CD14-positive monocyte (primary cell): ENCODE measurements around the gene PLXNA2. TPM values are rescaled to one million over a fixed set of nuclear protein-coding genes. Genes with fewer than 3 reads are reported as not detected.

Experiments
- DNase-seq, 3 donors: peaks; one replicate each; pipeline ENCODE4 v3.0.0-alpha.2; 2011 to 2022
- H2AFZ ChIP-seq: 2 replicates; pipeline ENCODE4 v1.6.0; 2012; ENCODE audit warnings: mild to moderate bottlenecking, low read depth, low read length, inconsistent platforms; ENCODE audit not compliant: insufficient read depth, poor library complexity, severe bottlenecking
- H3K27ac ChIP-seq, 2 donors: 1 replicate in 1 of 2; 2 replicates in 1 of 2; pipeline ENCODE4 v1.5.1; 2012 to 2013; ENCODE audit warnings: low read length in 2 of 2, control low read depth in 1 of 2, inconsistent platforms in 1 of 2, low read depth in 1 of 2, mild to moderate bottlenecking in 1 of 2
- H3K27me3 ChIP-seq, 2 donors: one replicate each; pipeline versions ENCODE4 v1.6.0 to v1.6.1; 2011 to 2013; ENCODE audit warnings: low read length in 2 of 2; ENCODE audit not compliant: control insufficient read depth in 2 of 2, insufficient read depth in 2 of 2
- H3K36me3 ChIP-seq, 2 donors: replicated peaks in 1 of 2; 1 replicate in 1 of 2; 2 replicates in 1 of 2; pipeline versions ENCODE4 v1.5.1 to v1.6.1; 2012 to 2013; ENCODE audit warnings: low read length in 2 of 2, control low read depth in 1 of 2, inconsistent platforms in 1 of 2, mild to moderate bottlenecking in 1 of 2; ENCODE audit not compliant: insufficient read depth in 2 of 2, control insufficient read depth in 1 of 2
- H3K4me1 ChIP-seq, 2 donors: 1 replicate in 1 of 2; 2 replicates in 1 of 2; pipeline versions ENCODE4 v1.5.1 to v1.6.1; 2012 to 2013; ENCODE audit warnings: low read length in 2 of 2, control low read depth in 1 of 2, inconsistent platforms in 1 of 2, mild to moderate bottlenecking in 1 of 2, moderate library complexity in 1 of 2; ENCODE audit not compliant: insufficient read depth in 2 of 2, control insufficient read depth in 1 of 2
- H3K4me2 ChIP-seq: replicated peaks from 2 replicates; pipeline ENCODE3; 2012; ENCODE audit warnings: low read length, moderate library complexity, mild to moderate bottlenecking; ENCODE audit not compliant: poor library complexity, severe bottlenecking; ENCODE audit errors: extremely low read depth
- H3K4me3 ChIP-seq, 3 experiments: fragments of 200-600 bp in 1 of 3; sonication (generic) in 1 of 3; replicated peaks in 1 of 3; 1 replicate in 2 of 3; 2 replicates in 1 of 3; pipeline ENCODE4 v1.5.1; 2011 to 2013; ENCODE audit warnings: low read length in 3 of 3, mild to moderate bottlenecking in 3 of 3, control low read depth in 2 of 3, low read depth in 2 of 3, inconsistent platforms in 1 of 3, moderate library complexity in 1 of 3
- H3K79me2 ChIP-seq: 2 replicates; pipeline ENCODE4 v1.6.0; 2012; ENCODE audit warnings: mild to moderate bottlenecking, control low read depth, inconsistent platforms, low read length, moderate library complexity; ENCODE audit not compliant: insufficient read depth
- H3K9ac ChIP-seq: 2 replicates; pipeline ENCODE4 v1.6.0; 2017; ENCODE audit warnings: low read length, mild to moderate bottlenecking; ENCODE audit not compliant: insufficient read depth, poor library complexity, severe bottlenecking
- H3K9me3 ChIP-seq, 2 donors: replicated peaks in 1 of 2; 1 replicate in 1 of 2; 2 replicates in 1 of 2; pipeline versions ENCODE4 v1.5.1 to v1.6.1; 2012 to 2013; ENCODE audit warnings: low read length in 2 of 2, control low read depth in 1 of 2; ENCODE audit not compliant: control insufficient read depth in 1 of 2, insufficient read depth in 1 of 2
- H4K20me1 ChIP-seq: 2 replicates; pipeline ENCODE4 v1.6.0; 2012; ENCODE audit warnings: mild to moderate bottlenecking, low read length, control low read depth, moderate library complexity; ENCODE audit not compliant: insufficient read depth
- H3K27ac Mint-ChIP-seq, 7 donors: one replicate each; pipeline ENCODE4 v1.8.0; 2020; ENCODE audit warnings: mild to moderate bottlenecking in 7 of 7, mixed read lengths in 7 of 7, moderate library complexity in 6 of 7, inconsistent platforms in 2 of 7
- H3K27me3 Mint-ChIP-seq, 3 donors: one replicate each; pipeline ENCODE4 v1.8.0; 2021 to 2022; ENCODE audit warnings: low read depth in 3 of 3, mild to moderate bottlenecking in 3 of 3, mixed read lengths in 3 of 3, moderate library complexity in 3 of 3, inconsistent platforms in 1 of 3
- H3K36me3 Mint-ChIP-seq, 2 donors: one replicate each; pipeline ENCODE4 v1.8.0; 2020; ENCODE audit warnings: mixed read lengths in 2 of 2, inconsistent platforms in 1 of 2, mild to moderate bottlenecking in 1 of 2
- H3K4me1 Mint-ChIP-seq: one replicate; pipeline ENCODE4 v1.8.0; 2020; ENCODE audit warnings: mild to moderate bottlenecking, mixed read lengths
- H3K4me3 Mint-ChIP-seq, 2 donors: one replicate each; pipeline ENCODE4 v1.8.0; 2020; ENCODE audit warnings: mild to moderate bottlenecking in 2 of 2, mixed read lengths in 2 of 2, moderate library complexity in 1 of 2
- H3K9me3 Mint-ChIP-seq, 7 donors: one replicate each; pipeline ENCODE4 v1.8.0; 2020 to 2022; ENCODE audit warnings: mixed read lengths in 7 of 7, mild to moderate bottlenecking in 6 of 7, moderate library complexity in 6 of 7, inconsistent platforms in 2 of 7
- WGBS: methylation state at CpG from one replicate; pipeline ENCODE4 v1.1.5; 2013; ENCODE audit warnings: missing lambda C conversion rate; ENCODE audit not compliant: insufficient coverage; 5-methylcytosine and 5-hydroxymethylcytosine counted together
- intact Hi-C, 2 donors: fragments of 100-400 bp; cut with micrococcal nuclease; formaldehyde crosslinking; loops; one replicate each; pipeline versions ENCODE4 v1.15.0 to v1.15.1; 2023
- polyA plus RNA-seq, 3 donors: library from polyadenylated mRNA; depleted of rRNA in 1 of 3; unstranded in 2 of 3; stranded (reverse) in 1 of 3; fragments of 300-500 nt in 2 of 3; fragments of >200 nt in 1 of 3; fragmentation: Illumina TruSeq in 2 of 3; gene quantifications; 1 replicate in 2 of 3; 2 replicates in 1 of 3; pipeline ENCODE4 v1.2.3, GENCODE V29; 2012 to 2021
- TF ChIP-seq, protein P1 (sequence below): fragments of 200-600 bp; IDR thresholded peaks from one replicate; pipeline ENCODE4 v1.8.0; 2022; ENCODE audit warnings: antibody characterized with exemption, mild to moderate bottlenecking

Gene PLXNA2
- polyA plus RNA-seq, 3 donors: 0.75 to 2.1 (median 1.1) TPM

DNA sequence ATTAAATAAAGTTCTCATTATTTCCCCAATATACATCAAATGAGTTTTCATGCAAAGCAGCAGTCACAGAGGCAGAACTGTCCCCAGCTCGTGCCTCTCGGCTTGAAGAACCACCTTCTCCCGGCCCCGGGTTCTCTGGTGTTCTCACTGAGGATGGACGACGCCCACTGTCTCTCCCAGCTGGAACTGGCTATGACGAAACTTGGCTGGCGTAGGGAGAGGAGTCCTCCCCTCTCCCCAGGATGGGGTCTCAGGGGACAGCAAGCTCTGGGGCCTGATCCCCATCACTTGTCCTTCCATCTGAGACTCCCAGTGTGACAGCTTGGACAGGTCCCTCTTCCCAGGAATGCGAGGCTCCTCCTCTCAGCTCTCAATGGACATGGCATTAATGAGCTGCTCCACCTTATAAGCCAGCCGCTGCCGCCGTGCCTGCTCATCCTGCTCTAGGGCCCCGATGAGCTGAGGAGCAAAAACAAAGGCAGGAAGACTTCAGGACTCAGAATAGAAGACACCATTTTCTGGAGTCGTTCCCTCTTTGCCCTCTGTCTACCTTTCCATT lies 217.2 kb downstream of the PLXNA2 start:
- H3K4me3 Mint-ChIP-seq: no peak overlapping the region
- no peak overlapping the region for H3K27ac ChIP-seq

DNA sequence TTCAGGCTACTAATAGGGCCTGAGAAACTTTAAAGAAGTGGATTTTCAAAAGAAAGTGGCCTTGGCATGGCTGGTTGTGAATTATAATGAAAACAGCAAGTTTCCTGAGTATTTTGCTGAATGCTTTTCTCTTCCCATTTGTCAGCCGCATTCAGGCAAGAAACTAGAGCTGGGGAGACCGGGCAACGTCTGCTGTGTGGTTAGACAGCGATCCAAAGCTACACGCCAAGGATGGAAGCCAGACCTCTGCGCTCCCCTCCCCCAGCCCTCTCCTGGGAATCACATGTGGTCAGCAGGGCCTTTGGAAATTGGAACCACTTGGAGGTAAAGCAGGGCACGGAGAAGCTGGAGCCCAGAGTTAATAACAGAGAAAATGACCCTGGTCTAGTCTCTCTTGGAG lies 219.2 kb downstream of the PLXNA2 start:
- no peaks in the 10 kb centered on the region for H4K20me1 ChIP-seq
- H3K4me2 ChIP-seq: no peak overlapping the region
- no peaks in the 10 kb centered on the region for H3K27me3 ChIP-seq
- Mint-ChIP-seq H3K9me3 (no peaks in the 10 kb centered on the region), H3K4me3 (no peak overlapping the region), H3K27ac (no peak overlapping the region), H3K4me1 (no peaks in the 10 kb centered on the region), H3K36me3 (no peaks in the 10 kb centered on the region), H3K27me3 (peaks cover 2 to 4% (median 3%) of the 10 kb centered on the region in 3 donors)
- no peak overlapping the region for H3K4me3 ChIP-seq
- H3K36me3 ChIP-seq: no peaks in the 10 kb centered on the region
- DNase-seq: no peak
- no peaks in the 10 kb centered on the region for H3K9me3 ChIP-seq
- H3K9ac ChIP-seq: no peak overlapping the region
- no peak overlapping the region for H2AFZ ChIP-seq
- no peaks in the 10 kb centered on the region for H3K4me1 ChIP-seq
- H3K79me2 ChIP-seq: no peaks in the 10 kb centered on the region
- no peak overlapping the region for H3K27ac ChIP-seq
- TF ChIP-seq, protein P1, sequence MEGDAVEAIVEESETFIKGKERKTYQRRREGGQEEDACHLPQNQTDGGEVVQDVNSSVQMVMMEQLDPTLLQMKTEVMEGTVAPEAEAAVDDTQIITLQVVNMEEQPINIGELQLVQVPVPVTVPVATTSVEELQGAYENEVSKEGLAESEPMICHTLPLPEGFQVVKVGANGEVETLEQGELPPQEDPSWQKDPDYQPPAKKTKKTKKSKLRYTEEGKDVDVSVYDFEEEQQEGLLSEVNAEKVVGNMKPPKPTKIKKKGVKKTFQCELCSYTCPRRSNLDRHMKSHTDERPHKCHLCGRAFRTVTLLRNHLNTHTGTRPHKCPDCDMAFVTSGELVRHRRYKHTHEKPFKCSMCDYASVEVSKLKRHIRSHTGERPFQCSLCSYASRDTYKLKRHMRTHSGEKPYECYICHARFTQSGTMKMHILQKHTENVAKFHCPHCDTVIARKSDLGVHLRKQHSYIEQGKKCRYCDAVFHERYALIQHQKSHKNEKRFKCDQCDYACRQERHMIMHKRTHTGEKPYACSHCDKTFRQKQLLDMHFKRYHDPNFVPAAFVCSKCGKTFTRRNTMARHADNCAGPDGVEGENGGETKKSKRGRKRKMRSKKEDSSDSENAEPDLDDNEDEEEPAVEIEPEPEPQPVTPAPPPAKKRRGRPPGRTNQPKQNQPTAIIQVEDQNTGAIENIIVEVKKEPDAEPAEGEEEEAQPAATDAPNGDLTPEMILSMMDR: no peak
- 100% methylated on average over 1 of the region's 7 CpGs for WGBS
- intact Hi-C loops: loop anchor here in 1 of 2 donors (10.0 kb wide), 1 partner anchor 70 kb away; no protein-coding TSS in a partner anchor

More for the DNA sequence above, 217.2 kb downstream of the PLXNA2 start:
- no peak for DNase-seq
- Histone ChIP-seq H3K4me2 (no peak overlapping the region), H3K9ac (no peak overlapping the region), H3K27me3 (no peaks in the 10 kb centered on the region), H3K4me3 (no peak overlapping the region), H3K79me2 (no peaks in the 10 kb centered on the region), H3K4me1 (no peaks in the 10 kb centered on the region), H4K20me1 (no peaks in the 10 kb centered on the region), H3K9me3 (no peaks in the 10 kb centered on the region), H3K36me3 (no peaks in the 10 kb centered on the region), H2AFZ (no peak overlapping the region)
- Mint-ChIP-seq H3K4me1 (no peaks in the 10 kb centered on the region), H3K9me3 (no peaks in the 10 kb centered on the region), H3K27ac (no peak overlapping the region), H3K36me3 (no peaks in the 10 kb centered on the region), H3K27me3 (peaks cover 0 to 4% (median 2%) of the 10 kb centered on the region in 3 donors)
- TF ChIP-seq, protein P1: no peak
- intact Hi-C loops: loop anchor here in 1 of 2 donors (10.0 kb wide), 1 partner anchor 68 kb away; no protein-coding TSS in a partner anchor
- 90% methylated on average over 8 of the region's 14 CpGs for WGBS
